Measurements from ENCODE around the gene HMCN2. TPM values are rescaled to one million over a fixed set of nuclear protein-coding genes. Genes with fewer than 3 reads are reported as not detected.

HMCN2 gene
- total and polyA plus RNA-seq, 2 of the 4 experiments (the other 2 are of a cell fraction), result 0.02 TPM; not detected in 1

DNA sequence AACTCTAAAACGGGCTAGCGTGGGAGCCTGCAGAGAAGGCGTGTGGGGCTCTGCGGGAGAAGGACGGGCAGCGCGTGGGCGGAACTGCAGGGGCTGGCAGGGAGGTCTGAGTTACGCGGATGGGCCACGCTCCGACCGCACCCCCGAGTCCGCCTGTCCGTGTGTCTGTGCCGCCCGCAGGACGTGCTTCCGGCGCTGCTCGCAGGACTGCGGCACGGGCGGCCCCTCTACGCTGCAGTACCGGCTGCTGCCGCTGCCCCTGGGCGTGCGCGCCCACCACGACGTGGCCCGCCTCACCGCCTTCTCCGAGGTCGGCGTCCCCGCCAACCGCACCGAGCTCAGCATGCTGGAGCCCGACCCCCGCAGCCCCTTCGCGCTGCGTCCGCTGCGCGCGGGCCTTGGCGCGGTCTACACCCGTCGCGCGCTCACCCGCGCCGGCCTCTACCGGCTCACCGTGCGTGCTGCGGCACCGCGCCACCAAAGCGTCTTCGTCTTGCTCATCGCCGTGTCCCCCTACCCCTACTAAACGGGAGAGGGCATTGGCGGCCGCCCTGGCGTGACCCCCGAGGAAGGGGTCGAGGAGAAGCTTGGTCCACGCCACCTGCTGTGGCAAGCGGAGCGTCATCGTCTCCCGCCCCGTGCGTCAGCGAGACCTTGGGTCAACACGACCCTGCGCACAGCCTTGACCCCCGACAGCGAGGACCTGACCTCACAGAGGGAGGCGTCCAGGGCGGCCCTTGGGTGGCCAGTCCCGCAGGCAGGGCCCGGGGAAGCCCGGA lies 167.8 kb downstream of the HMCN2 start:
- Histone ChIP-seq H3K9me1 (ENCODE audit: insufficient read depth, low read length) (no peaks in the 10 kb centered on the region), H3K4me2 (ENCODE audit: low read depth, low read length) (peak overlapping the region; percentile 75), H2AK9ac (replicated peaks; ENCODE audit: low read depth, low read length, poor library complexity) (peak overlapping the region; percentile 9), H3K23ac (ENCODE audit: low read depth, low read length) (no peak overlapping the region), H4K91ac (ENCODE audit: insufficient read depth, low read depth, low read length) (no peak overlapping the region), H3K9ac (ENCODE audit: low read depth, low read length) (no peak overlapping the region), H3K27me3 (ENCODE audit: control insufficient read depth, insufficient read depth, low read length) (peaks cover 27% of the 10 kb centered on the region), H2AK5ac (ENCODE audit: low read depth, low read length) (no peak overlapping the region), H4K5ac (ENCODE audit: low read depth, low read length) (no peak overlapping the region), H2BK120ac (ENCODE audit: low read depth, low read length) (no peak overlapping the region), H3K18ac (ENCODE audit: low read depth, low read length) (no peak overlapping the region), H3K4me1 (ENCODE audit: control insufficient read depth, insufficient read depth, low read length) (no peaks in the 10 kb centered on the region; the same call in 1 of the 2 replicates), H4K8ac (ENCODE audit: low read depth in 2 of 2, low read length in 2 of 2) (0 out of 4 replicates have a peak overlapping the region, but pooled peaks of 1 of the 2 experiments have one; percentile 16), H3K14ac (replicated peaks; ENCODE audit: low read depth, low read length) (no peak overlapping the region), H4K20me1 (ENCODE audit: insufficient read depth, low read length) (no peaks in the 10 kb centered on the region), H3K4me3 (ENCODE audit: insufficient read depth, low read depth, low read length) (peak overlapping the region; percentile 10; the same call in 1 of the 2 replicates), H3K9me3 (ENCODE audit: control insufficient read depth, insufficient read depth, low read length) (no peaks in the 10 kb centered on the region), H2BK15ac (ENCODE audit: low read depth, low read length) (no peak overlapping the region), H3K79me1 (ENCODE audit: low read depth in 1 of 2, low read length in 2 of 2) (no peaks in the 10 kb centered on the region), H2BK5ac (ENCODE audit: low read depth, low read length, poor library complexity, severe bottlenecking) (no peak overlapping the region), H3K4ac (ENCODE audit: low read depth, low read length) (no peak overlapping the region), H2BK20ac (ENCODE audit: low read depth, low read length) (no peak overlapping the region), H3K36me3 (ENCODE audit: control insufficient read depth, insufficient read depth, low read length) (no peaks in the 10 kb centered on the region), H2AFZ (replicated peaks; ENCODE audit: low read length, poor library complexity) (peak overlapping the region; percentile 87), H3K56ac (ENCODE audit: extremely low read depth, insufficient read depth, low read length) (no peak overlapping the region), H3K27ac (ENCODE audit: insufficient read depth, low read length) (no peak overlapping the region)
- intact Hi-C loops (cut with micrococcal nuclease), result no loop called here
- dilution Hi-C loops (cut with HindIII; ENCODE audit: low sequenced_read_pairs, unreplicated experiment), result no loop called here
- TF ChIP-seq SMC3 (IDR thresholded peaks at IDR 0.05; ENCODE audit: low read depth, low read length) (no peak), RAD21 (IDR thresholded peaks at IDR 0.05; ENCODE audit: low read length) (peak; percentile 35), CTCF (conservative IDR thresholded peaks at IDR 0.05; ENCODE audit: low read depth, low read length) (peak; percentile 53), BHLHE40 (IDR thresholded peaks at IDR 0.05; ENCODE audit: low read depth, low read length) (peak; percentile 81), POLR2A (IDR thresholded peaks at IDR 0.05; ENCODE audit: low read depth, low read length) (no peak)
- in situ Hi-C loops (cut with MboI; ENCODE audit: low sequenced_read_pairs), result no loop called here
- no TSS peak for BruUV-seq (replicated peaks)
- DNase-seq (peak; percentile 39), ATAC-seq (ENCODE audit: low read depth) (peak; percentile 98)
- POLR2A ChIA-PET (ENCODE audit: unreplicated experiment), result no interaction called here
- WGBS, 2 experiments (ENCODE audit: extremely low coverage in 2 of 2, insufficient read length in 1 of 2), result 3% methylated on average over 39 of the region's 92 CpGs; no CpG with 5 or more reads in 1 of the 2 experiments
- CTCF ChIA-PET, result interaction anchor here (0.5 kb wide), 1 partner anchor 175 kb away, joined by 3 read pairs; no protein-coding TSS in a partner anchor
